ENCODE results near the gene B2M. TPM values are rescaled to one million over a fixed set of nuclear protein-coding genes. Genes with fewer than 3 reads are reported as not detected.

Gene B2M
- total and polyA plus RNA-seq, 2 donors (not counting 1 experiment from before 2014, with no cell fraction given), result 3,981 to 17,989 TPM

DNA sequence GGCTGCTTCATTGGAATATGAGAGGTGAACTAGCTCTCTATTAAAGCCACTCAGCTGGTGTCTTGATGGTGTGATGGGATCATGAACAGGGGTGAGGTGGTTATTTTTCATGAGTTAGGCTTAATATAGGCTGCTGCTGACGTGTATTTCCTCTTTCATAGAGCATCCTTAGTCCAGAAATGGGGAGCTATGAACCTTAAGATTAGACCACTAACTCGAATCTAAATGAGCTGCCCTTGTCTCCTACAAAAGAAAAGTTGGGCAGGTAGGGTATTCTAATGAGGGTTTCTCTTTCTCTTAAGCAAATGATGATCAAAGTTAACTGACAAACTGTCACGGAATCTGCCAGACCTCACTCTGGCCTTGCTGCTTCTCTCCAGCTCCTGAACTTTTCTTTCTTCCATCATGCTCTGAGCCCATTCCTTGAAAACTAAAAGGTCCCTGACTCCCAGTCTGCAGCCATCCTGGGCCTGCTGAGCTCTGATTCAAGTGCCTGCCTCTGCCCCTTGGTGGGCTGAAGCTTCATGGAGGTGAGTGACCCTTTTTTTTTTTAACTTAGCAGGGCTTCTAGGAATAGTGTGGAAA lies 25.0 kb downstream of the B2M start, which contains the start of gene TRIM69:
Gene TRIM69, plus strand, starts transcription at position 348 of the 585 bp plus-strand sequence. Its CDS starts 177 bp downstream, at position 525.
- Histone ChIP-seq H3K79me2 (ENCODE audit: control insufficient read depth, insufficient read depth, low read length) (peaks cover 69% of the 10 kb centered on the region), H3K4me1 (ENCODE audit: control insufficient read depth in 2 of 2, insufficient read depth in 2 of 2, low read length in 2 of 2) (peaks cover 26 to 36% of the 10 kb centered on the region in 2 donors), H3K27me3 (replicated peaks in 1 of 4; ENCODE audit: control extremely low read depth in 1 of 4, control insufficient read depth in 3 of 4, insufficient read depth in 4 of 4, low read length in 3 of 4) (no peaks in the 10 kb centered on the region), H3K4me2 (replicated peaks; ENCODE audit: low read depth, low read length, poor library complexity, severe bottlenecking) (peak within 1 kb of the TSS; percentile 77), H3K36me3 (replicated peaks in 1 of 2; ENCODE audit: control extremely low read depth in 1 of 2, control insufficient read depth in 1 of 2, extremely low read depth in 1 of 2, insufficient read depth in 2 of 2, low read length in 1 of 2) (peaks cover 0 to 7% of the 10 kb centered on the region in 2 experiments), H3K9me3 (ENCODE audit: control extremely low read depth in 1 of 3, control insufficient read depth in 2 of 3, insufficient read depth in 1 of 3, low read length in 2 of 3) (no peaks in the 10 kb centered on the region), H3K4me3 (ENCODE audit: control extremely low read depth in 1 of 5, extremely low read depth in 1 of 5, insufficient read depth in 1 of 5, low read depth in 2 of 5, low read length in 4 of 5) (peak within 1 kb of the TSS in 3 of 5 experiments; percentile 10 to 34 (median 20)), H2AFZ (ENCODE audit: insufficient read depth, low read depth, low read length, poor library complexity, severe bottlenecking) (peak within 1 kb of the TSS; percentile 70), H4K20me1 (ENCODE audit: control insufficient read depth, insufficient read depth, low read length, poor library complexity, severe bottlenecking) (no peaks in the 10 kb centered on the region), H3K9ac (ENCODE audit: low read length) (peak within 1 kb of the TSS; percentile 49), H3K27ac (ENCODE audit: low read length in 2 of 2) (peak within 1 kb of the TSS; percentile 64 to 87)
- ATAC-seq (ENCODE audit: low read depth) (peak; percentile 36), DNase-seq (no peak)
- intact Hi-C loops (cut with micrococcal nuclease), result no loop called here
- WGBS (ENCODE audit: insufficient coverage), result no CpG with 5 or more reads among the region's 3 CpGs
- Mint-ChIP-seq H3K9me3 (ENCODE audit: insufficient read depth) (no peaks in the 10 kb centered on the region), H3K4me1 (peaks cover 47% of the 10 kb centered on the region), H3K4me3 (peak within 1 kb of the TSS; percentile 89), H3K27me3 (no peaks in the 10 kb centered on the region), H3K27ac (peak within 1 kb of the TSS; percentile 98)
- ChIA-PET CTCF (interaction anchor here (0.8 to 18.0 kb wide), 24 partner anchors 8 to 158 kb away, joined by 3 to 529 read pairs (median 6); partner anchors contain the start of genes B2M, PATL2 and SPG11), POLR2A (interaction anchor here (0.5 to 34.6 kb wide), 6 partner anchors 8 to 145 kb away, joined by 3 to 819 read pairs (median 33); partner anchors contain the start of genes B2M, PATL2 and SPG11)
- no peak for TF ChIP-seq EZH2 (IDR thresholded peaks at IDR 0.05; ENCODE audit: borderline replicate concordance, insufficient read depth, low read depth, low read length, poor library complexity, severe bottlenecking)
- TF ChIP-seq, protein P1, sequence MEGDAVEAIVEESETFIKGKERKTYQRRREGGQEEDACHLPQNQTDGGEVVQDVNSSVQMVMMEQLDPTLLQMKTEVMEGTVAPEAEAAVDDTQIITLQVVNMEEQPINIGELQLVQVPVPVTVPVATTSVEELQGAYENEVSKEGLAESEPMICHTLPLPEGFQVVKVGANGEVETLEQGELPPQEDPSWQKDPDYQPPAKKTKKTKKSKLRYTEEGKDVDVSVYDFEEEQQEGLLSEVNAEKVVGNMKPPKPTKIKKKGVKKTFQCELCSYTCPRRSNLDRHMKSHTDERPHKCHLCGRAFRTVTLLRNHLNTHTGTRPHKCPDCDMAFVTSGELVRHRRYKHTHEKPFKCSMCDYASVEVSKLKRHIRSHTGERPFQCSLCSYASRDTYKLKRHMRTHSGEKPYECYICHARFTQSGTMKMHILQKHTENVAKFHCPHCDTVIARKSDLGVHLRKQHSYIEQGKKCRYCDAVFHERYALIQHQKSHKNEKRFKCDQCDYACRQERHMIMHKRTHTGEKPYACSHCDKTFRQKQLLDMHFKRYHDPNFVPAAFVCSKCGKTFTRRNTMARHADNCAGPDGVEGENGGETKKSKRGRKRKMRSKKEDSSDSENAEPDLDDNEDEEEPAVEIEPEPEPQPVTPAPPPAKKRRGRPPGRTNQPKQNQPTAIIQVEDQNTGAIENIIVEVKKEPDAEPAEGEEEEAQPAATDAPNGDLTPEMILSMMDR (IDR thresholded peaks at IDR 0.05), result no peak
